K562 (cell line): ENCODE data around the gene SLC2A4. TPM values are rescaled to one million over a fixed set of nuclear protein-coding genes. Genes with fewer than 3 reads are reported as not detected.
A peak's percentile ranks its signal among the peaks of the same experiment; 100 is the strongest.

ENCODE experiments used
- EP300 ChIP-seq: IDR thresholded peaks from 2 replicates; pipeline ENCODE4 v1.6.1; 2012; ENCODE audit warnings: low read length, improper control_type of control experiment
- EP400 ChIP-seq: fragments of 450-650 bp; IDR thresholded peaks from 2 replicates; pipeline ENCODE4 v1.6.1; 2017; ENCODE audit warnings: antibody characterized with exemption, mild to moderate bottlenecking, moderate library complexity
- FOXK2 ChIP-seq, 2 experiments: fragments of 450-650 bp; IDR thresholded peaks in 1 of 2; conservative IDR thresholded peaks in 1 of 2; 2 replicates each; pipeline ENCODE4 v1.6.1; 2016; ENCODE audit warnings: low read depth in 2 of 2, mild to moderate bottlenecking in 1 of 2
- JUND ChIP-seq, 2 experiments: IDR thresholded peaks; 2 replicates in 1 of 2; 3 replicates in 1 of 2; pipeline ENCODE4 v1.6.1; 2011; ENCODE audit warnings: borderline replicate concordance in 2 of 2, low read depth in 2 of 2, low read length in 2 of 2, improper control_type of control experiment in 1 of 2, missing biosample characterization in 1 of 2, missing genetic modification characterization in 1 of 2, missing genetic modification reagents in 1 of 2
- MCM3 ChIP-seq: fragments of 450-650 bp; IDR thresholded peaks from 2 replicates; pipeline ENCODE4 v1.6.1; 2016
- PHF8 ChIP-seq: fragments of 200-600 bp; sonication (generic); IDR thresholded peaks from 2 replicates; pipeline ENCODE4 v1.6.1; 2012; ENCODE audit warnings: mixed run types, mild to moderate bottlenecking, inconsistent platforms, low read length, moderate library complexity, borderline replicate concordance
- PYGO2 ChIP-seq: fragments of 450-650 bp; IDR thresholded peaks from 2 replicates; pipeline ENCODE4 v1.6.1; 2016; ENCODE audit warnings: mild to moderate bottlenecking, missing genetic modification characterization, moderate library complexity, missing compliant biosample characterization
- RBFOX2 ChIP-seq: fragments of 200-400 bp; formaldehyde crosslinking; IDR thresholded peaks from 2 replicates; pipeline ENCODE4 v1.6.1; 2017; ENCODE audit warnings: low read depth, mild to moderate bottlenecking, low read length, moderate library complexity
- RFX1 ChIP-seq: fragments of 450-650 bp; IDR thresholded peaks from 2 replicates; pipeline ENCODE4 v1.6.1; 2016; ENCODE audit warnings: mild to moderate bottlenecking, moderate library complexity
- TEAD1 ChIP-seq, 2 experiments: fragments of 450-650 bp in 1 of 2; sonication (generic) in 1 of 2; formaldehyde crosslinking; IDR thresholded peaks; 2 replicates each; pipeline versions ENCODE4 v1.4.0 to v1.8.0; 2020 to 2022; ENCODE audit warnings: mild to moderate bottlenecking in 2 of 2, missing genetic modification reagents in 1 of 2
- TOE1 ChIP-seq, 2 experiments: fragments of 450-650 bp in 1 of 2; sonication (generic) in 1 of 2; formaldehyde crosslinking in 1 of 2; IDR thresholded peaks; 2 replicates each; pipeline versions ENCODE4 v1.7.1 to v1.8.0; 2016 to 2022; ENCODE audit warnings: borderline replicate concordance in 2 of 2, mild to moderate bottlenecking in 2 of 2, antibody characterized with exemption in 1 of 2, inconsistent platforms in 1 of 2, low read depth in 1 of 2, missing genetic modification reagents in 1 of 2, moderate library complexity in 1 of 2
- ZFX ChIP-seq: sonication (generic); formaldehyde crosslinking; IDR thresholded peaks from 2 replicates; pipeline ENCODE4 v1.8.0; 2022; ENCODE audit warnings: mild to moderate bottlenecking, missing genetic modification reagents, moderate library complexity
- polyA plus RNA-seq, 8 experiments: library from polyadenylated mRNA; depleted of rRNA in 4 of 8; stranded (reverse) in 5 of 8; unstranded in 3 of 8; fragments of >200 nt; fragmentation: Nextera tagmentation in 2 of 8; fragmentation: Illumina TruSeq in 1 of 8; extraction: Ambion mirVana in 2 of 8; extraction: Trizol in 1 of 8; gene quantifications; 2 replicates each; pipeline versions ENCODE4 v1.2.1 to v1.2.3, GENCODE V29; 2011 to 2014; ENCODE audit warnings: inconsistent platforms in 1 of 8, missing spikeins in 1 of 8
- total RNA-seq, 7 experiments: library from RNA; depleted of rRNA in 6 of 7; stranded (reverse); fragments of >200 nt in 6 of 7; fragmentation: Illumina TruSeq in 2 of 7; extraction: Trizol in 2 of 7; gene quantifications; 2 replicates each; pipeline versions ENCODE4 v1.2.1 to v1.2.3, GENCODE V29; 2011 to 2021; ENCODE audit warnings: low replicate concordance in 1 of 7
- TF ChIP-seq, protein P1 (sequence below): fragments of 250-450 bp; sonication (Bioruptor Pico); IDR thresholded peaks from 2 replicates; pipeline ENCODE4 v1.5.0; 2021; ENCODE audit warnings: mild to moderate bottlenecking, borderline replicate concordance
- TF ChIP-seq, protein P2 (sequence below): sonication (generic); formaldehyde crosslinking; IDR thresholded peaks from 2 replicates; pipeline ENCODE4 v1.9.0; 2022; ENCODE audit warnings: mild to moderate bottlenecking, missing genetic modification reagents
- TF ChIP-seq, protein P3 (sequence below): sonication (generic); formaldehyde crosslinking; IDR thresholded peaks from 2 replicates; pipeline ENCODE4 v1.8.1; 2023; ENCODE audit warnings: mild to moderate bottlenecking, missing genetic modification reagents
- TF ChIP-seq, protein P4 (sequence below): fragments of 450-650 bp; IDR thresholded peaks from 2 replicates; pipeline ENCODE4 v1.6.1; 2016
- TF ChIP-seq, protein P5 (sequence below): fragments of 250-450 bp; sonication (Bioruptor Pico); IDR thresholded peaks from 2 replicates; pipeline ENCODE4 v1.8.0; 2022; ENCODE audit warnings: inconsistent platforms

SLC2A4 gene
- total and polyA plus RNA-seq, 9 of the 15 experiments (the other 6 are each of a cell fraction or from before 2014, with no cell fraction given) = 0.74 to 3.5 (median 1.6) TPM

DNA sequence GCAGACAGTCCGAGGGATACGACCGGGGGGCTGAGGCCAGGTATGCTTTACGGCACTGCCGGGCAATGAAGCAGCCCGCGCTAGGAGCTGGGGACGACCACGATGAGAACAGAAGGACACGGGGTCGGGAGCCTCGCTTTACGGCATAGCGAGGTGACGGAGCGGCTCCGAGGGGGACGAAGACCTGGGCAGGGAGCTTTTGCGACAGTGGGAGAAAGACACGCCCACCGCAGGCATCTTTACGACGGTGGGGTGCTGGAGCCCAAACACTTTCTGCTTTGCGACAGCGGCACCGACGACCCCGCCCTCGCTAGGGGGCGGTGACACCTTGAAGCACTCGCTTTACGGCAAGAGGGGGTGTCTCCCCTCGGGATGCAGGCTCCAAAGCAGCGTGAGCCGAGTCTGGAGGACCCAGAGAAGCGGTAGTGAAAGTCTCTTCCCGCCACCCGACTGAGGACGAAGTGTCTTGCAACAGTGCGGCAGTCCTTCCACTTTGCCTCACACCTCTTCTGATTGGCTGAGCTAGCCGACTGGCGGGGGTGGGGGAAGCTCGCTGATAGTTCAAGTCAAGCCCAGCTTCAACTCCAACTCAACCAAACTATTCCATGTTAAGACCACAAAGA lies 48.0 kb downstream of the SLC2A4 start (continued):
- TF ChIP-seq, protein P1, sequence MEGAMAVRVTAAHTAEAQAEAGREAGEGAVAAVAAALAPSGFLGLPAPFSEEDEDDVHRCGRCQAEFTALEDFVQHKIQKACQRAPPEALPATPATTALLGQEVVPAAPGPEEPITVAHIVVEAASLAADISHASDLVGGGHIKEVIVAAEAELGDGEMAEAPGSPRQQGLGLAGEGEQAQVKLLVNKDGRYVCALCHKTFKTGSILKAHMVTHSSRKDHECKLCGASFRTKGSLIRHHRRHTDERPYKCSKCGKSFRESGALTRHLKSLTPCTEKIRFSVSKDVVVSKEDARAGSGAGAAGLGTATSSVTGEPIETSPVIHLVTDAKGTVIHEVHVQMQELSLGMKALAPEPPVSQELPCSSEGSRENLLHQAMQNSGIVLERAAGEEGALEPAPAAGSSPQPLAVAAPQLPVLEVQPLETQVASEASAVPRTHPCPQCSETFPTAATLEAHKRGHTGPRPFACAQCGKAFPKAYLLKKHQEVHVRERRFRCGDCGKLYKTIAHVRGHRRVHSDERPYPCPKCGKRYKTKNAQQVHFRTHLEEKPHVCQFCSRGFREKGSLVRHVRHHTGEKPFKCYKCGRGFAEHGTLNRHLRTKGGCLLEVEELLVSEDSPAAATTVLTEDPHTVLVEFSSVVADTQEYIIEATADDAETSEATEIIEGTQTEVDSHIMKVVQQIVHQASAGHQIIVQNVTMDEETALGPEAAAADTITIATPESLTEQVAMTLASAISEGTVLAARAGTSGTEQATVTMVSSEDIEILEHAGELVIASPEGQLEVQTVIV (CRISPR knock-in tag) = peak; percentile 98
- TF ChIP-seq RFX1 = peak; percentile 88
- TF ChIP-seq FOXK2 (conservative IDR thresholded peaks at IDR 0.05 in 1 of 2, IDR thresholded peaks at IDR 0.05 in 1 of 2; ENCODE audit: low read depth in 2 of 2) = 0 out of 4 replicates have a peak, but pooled peaks of 1 of the 2 experiments have one; percentile 6
- TF ChIP-seq JUND (IDR thresholded peaks at IDR 0.05; ENCODE audit: borderline replicate concordance, low read depth, low read length) = peak; percentile 14; the same call in 1 of the 2 replicates
- 0 out of 3 replicates have a peak, but pooled peaks have one; percentile 23 for TF ChIP-seq JUND (tag; IDR thresholded peaks at IDR 0.05; ENCODE audit: borderline replicate concordance, low read depth, low read length)
- TF ChIP-seq TEAD1 (CRISPR knock-in tag; IDR thresholded peaks at IDR 0.05) = no peak
- peak; percentile 77; the same call in 1 of the 2 replicates for TF ChIP-seq MCM3
- no peak for TF ChIP-seq EP300
- TF ChIP-seq PHF8 = peak; percentile 57; the same call in 1 of the 2 replicates
- TF ChIP-seq EP400 = peak; percentile 40; the same call in 1 of the 2 replicates
- no peak for TF ChIP-seq PYGO2 (tag)
- TF ChIP-seq ZFX = peak; percentile 30
- TF ChIP-seq RBFOX2 = 0 out of 2 replicates have a peak, but pooled peaks have one; percentile 13
- TF ChIP-seq, protein P2, sequence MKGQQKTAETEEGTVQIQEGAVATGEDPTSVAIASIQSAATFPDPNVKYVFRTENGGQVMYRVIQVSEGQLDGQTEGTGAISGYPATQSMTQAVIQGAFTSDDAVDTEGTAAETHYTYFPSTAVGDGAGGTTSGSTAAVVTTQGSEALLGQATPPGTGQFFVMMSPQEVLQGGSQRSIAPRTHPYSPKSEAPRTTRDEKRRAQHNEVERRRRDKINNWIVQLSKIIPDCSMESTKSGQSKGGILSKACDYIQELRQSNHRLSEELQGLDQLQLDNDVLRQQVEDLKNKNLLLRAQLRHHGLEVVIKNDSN = 0 out of 2 replicates have a peak, but pooled peaks have one; percentile 16
- peak; percentile 38; the same call in 1 of the 2 replicates for TF ChIP-seq TOE1 (IDR thresholded peaks at IDR 0.05; ENCODE audit: borderline replicate concordance)
- TF ChIP-seq TOE1 (CRISPR knock-in tag; IDR thresholded peaks at IDR 0.05; ENCODE audit: borderline replicate concordance, low read depth) = no peak
- TF ChIP-seq, protein P3, sequence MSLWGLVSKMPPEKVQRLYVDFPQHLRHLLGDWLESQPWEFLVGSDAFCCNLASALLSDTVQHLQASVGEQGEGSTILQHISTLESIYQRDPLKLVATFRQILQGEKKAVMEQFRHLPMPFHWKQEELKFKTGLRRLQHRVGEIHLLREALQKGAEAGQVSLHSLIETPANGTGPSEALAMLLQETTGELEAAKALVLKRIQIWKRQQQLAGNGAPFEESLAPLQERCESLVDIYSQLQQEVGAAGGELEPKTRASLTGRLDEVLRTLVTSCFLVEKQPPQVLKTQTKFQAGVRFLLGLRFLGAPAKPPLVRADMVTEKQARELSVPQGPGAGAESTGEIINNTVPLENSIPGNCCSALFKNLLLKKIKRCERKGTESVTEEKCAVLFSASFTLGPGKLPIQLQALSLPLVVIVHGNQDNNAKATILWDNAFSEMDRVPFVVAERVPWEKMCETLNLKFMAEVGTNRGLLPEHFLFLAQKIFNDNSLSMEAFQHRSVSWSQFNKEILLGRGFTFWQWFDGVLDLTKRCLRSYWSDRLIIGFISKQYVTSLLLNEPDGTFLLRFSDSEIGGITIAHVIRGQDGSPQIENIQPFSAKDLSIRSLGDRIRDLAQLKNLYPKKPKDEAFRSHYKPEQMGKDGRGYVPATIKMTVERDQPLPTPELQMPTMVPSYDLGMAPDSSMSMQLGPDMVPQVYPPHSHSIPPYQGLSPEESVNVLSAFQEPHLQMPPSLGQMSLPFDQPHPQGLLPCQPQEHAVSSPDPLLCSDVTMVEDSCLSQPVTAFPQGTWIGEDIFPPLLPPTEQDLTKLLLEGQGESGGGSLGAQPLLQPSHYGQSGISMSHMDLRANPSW (CRISPR knock-in tag) = no peak
- TF ChIP-seq, protein P4, sequence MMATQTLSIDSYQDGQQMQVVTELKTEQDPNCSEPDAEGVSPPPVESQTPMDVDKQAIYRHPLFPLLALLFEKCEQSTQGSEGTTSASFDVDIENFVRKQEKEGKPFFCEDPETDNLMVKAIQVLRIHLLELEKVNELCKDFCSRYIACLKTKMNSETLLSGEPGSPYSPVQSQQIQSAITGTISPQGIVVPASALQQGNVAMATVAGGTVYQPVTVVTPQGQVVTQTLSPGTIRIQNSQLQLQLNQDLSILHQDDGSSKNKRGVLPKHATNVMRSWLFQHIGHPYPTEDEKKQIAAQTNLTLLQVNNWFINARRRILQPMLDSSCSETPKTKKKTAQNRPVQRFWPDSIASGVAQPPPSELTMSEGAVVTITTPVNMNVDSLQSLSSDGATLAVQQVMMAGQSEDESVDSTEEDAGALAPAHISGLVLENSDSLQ = peak; percentile 68
- TF ChIP-seq, protein P5, sequence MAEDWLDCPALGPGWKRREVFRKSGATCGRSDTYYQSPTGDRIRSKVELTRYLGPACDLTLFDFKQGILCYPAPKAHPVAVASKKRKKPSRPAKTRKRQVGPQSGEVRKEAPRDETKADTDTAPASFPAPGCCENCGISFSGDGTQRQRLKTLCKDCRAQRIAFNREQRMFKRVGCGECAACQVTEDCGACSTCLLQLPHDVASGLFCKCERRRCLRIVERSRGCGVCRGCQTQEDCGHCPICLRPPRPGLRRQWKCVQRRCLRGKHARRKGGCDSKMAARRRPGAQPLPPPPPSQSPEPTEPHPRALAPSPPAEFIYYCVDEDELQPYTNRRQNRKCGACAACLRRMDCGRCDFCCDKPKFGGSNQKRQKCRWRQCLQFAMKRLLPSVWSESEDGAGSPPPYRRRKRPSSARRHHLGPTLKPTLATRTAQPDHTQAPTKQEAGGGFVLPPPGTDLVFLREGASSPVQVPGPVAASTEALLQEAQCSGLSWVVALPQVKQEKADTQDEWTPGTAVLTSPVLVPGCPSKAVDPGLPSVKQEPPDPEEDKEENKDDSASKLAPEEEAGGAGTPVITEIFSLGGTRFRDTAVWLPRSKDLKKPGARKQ (CRISPR knock-in tag) = no peak
